Measurements from ENCODE around the gene ETV6.

- TF ChIP-seq, protein P1, sequence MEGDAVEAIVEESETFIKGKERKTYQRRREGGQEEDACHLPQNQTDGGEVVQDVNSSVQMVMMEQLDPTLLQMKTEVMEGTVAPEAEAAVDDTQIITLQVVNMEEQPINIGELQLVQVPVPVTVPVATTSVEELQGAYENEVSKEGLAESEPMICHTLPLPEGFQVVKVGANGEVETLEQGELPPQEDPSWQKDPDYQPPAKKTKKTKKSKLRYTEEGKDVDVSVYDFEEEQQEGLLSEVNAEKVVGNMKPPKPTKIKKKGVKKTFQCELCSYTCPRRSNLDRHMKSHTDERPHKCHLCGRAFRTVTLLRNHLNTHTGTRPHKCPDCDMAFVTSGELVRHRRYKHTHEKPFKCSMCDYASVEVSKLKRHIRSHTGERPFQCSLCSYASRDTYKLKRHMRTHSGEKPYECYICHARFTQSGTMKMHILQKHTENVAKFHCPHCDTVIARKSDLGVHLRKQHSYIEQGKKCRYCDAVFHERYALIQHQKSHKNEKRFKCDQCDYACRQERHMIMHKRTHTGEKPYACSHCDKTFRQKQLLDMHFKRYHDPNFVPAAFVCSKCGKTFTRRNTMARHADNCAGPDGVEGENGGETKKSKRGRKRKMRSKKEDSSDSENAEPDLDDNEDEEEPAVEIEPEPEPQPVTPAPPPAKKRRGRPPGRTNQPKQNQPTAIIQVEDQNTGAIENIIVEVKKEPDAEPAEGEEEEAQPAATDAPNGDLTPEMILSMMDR (IDR thresholded peaks at IDR 0.05) = no peak
- no peak for TF ChIP-seq POLR2A (IDR thresholded peaks at IDR 0.05)
Measured at GRCh38 chr12:11823593-11823992, 174.1 kb downstream of the ETV6 start.

Measured in lower leg skin (tissue), 3 donors.